Measurements from ENCODE around the gene AKIRIN1. TPM values are rescaled to one million over a fixed set of nuclear protein-coding genes. Genes with fewer than 3 reads are reported as not detected.
A peak's percentile ranks its signal among the peaks of the same experiment; 100 is the strongest.

Gene AKIRIN1
- total RNA-seq, 1 experiment from 2014 or later = 60.0 TPM

- H3K36me3 ChIP-seq (ENCODE audit: control insufficient read depth in 1 of 2, insufficient read depth in 2 of 2, low read length in 2 of 2) = no peaks in the 10 kb centered on the region
- H3K9ac ChIP-seq (ENCODE audit: low read length) = no peak overlapping the region
- ATAC-seq (no peak), DNase-seq (ENCODE audit: low read depth, low spot score) (no peak)
- H3K4me1 ChIP-seq (ENCODE audit: control insufficient read depth in 1 of 2, insufficient read depth in 2 of 2, low read length in 2 of 2) = peaks cover 33 to 59% of the 10 kb centered on the region in 2 experiments
- ChIA-PET RAD21 (ENCODE audit: low non-redundant PET in 1 of 2, low total read pairs in 2 of 2, uncharacterized antibody in 2 of 2, unreplicated experiment in 2 of 2) (no interaction called here), CTCF (no interaction called here), POLR2A (no interaction called here)
- intact Hi-C loops (cut with micrococcal nuclease) = loop anchor here (5.0 kb wide), 1 partner anchor 65 kb away; the partner anchor contains the start of gene NDUFS5
- no peaks in the 10 kb centered on the region for H3K9me3 ChIP-seq (ENCODE audit: control insufficient read depth in 1 of 2, insufficient read depth in 1 of 2, low read depth in 1 of 2, low read length in 2 of 2)
- H3K79me2 ChIP-seq (ENCODE audit: insufficient read depth, low read length) = no peaks in the 10 kb centered on the region
- no peaks in the 10 kb centered on the region for H4K20me1 ChIP-seq (ENCODE audit: insufficient read depth)
- H3K4me3 ChIP-seq (replicated peaks in 1 of 2; ENCODE audit: low read depth in 1 of 2, low read length in 2 of 2) = no peak overlapping the region
- BruUV-seq (replicated peaks) = no TSS peak
- no peaks in the 10 kb centered on the region for H3K27me3 ChIP-seq (ENCODE audit: insufficient read depth, low read length)
- no peak overlapping the region for H3K27ac ChIP-seq (ENCODE audit: low read depth, low read length)
- no peaks in the 10 kb centered on the region for H3K9me2 ChIP-seq (ENCODE audit: insufficient read depth)
- H3K4me2 ChIP-seq (ENCODE audit: low read length) = peak overlapping the region; percentile 40
- peak overlapping the region; percentile 95 for H2AFZ ChIP-seq (ENCODE audit: low read depth, low read length, poor library complexity, severe bottlenecking)
- TF ChIP-seq CTCF (IDR thresholded peaks at IDR 0.05 in 2 of 3, conservative IDR thresholded peaks at IDR 0.05 in 1 of 3; ENCODE audit: borderline replicate concordance in 1 of 3, insufficient read depth in 1 of 3, low read depth in 2 of 3, low read length in 2 of 3) (no peak), CEBPB (IDR thresholded peaks at IDR 0.05; ENCODE audit: low read depth) (peak; percentile 96), YY1 (IDR thresholded peaks at IDR 0.05; ENCODE audit: extremely low read depth, insufficient replicate concordance, low read depth, low read length) (peak; percentile 19), EGR1 (IDR thresholded peaks at IDR 0.05; ENCODE audit: low read depth) (no peak), POLR2AphosphoS5 (IDR thresholded peaks at IDR 0.05; ENCODE audit: low read depth, low read length) (no peak), JUND (IDR thresholded peaks at IDR 0.05) (peak; percentile 45; the same call in 1 of the 2 replicates), MAX (IDR thresholded peaks at IDR 0.05) (0 out of 2 replicates have a peak, but pooled peaks have one; percentile 9), ZFX (IDR thresholded peaks at IDR 0.05) (no peak), FOSL1 (IDR thresholded peaks at IDR 0.05; ENCODE audit: low read depth) (peak; percentile 53; the same call in 1 of the 2 replicates), CBX3 (IDR thresholded peaks at IDR 0.05; ENCODE audit: low read depth) (peak; percentile 28; the same call in 1 of the 2 replicates), ATF3 (IDR thresholded peaks at IDR 0.05) (0 out of 2 replicates have a peak, but pooled peaks have one; percentile 13)
These were observed 28.5 kb upstream of the AKIRIN1 start for GRCh38 chr1:38962560-38962959.
